ENCODE data around the gene DEUP1.

GRCh38 chr11:93478841-93479240 is 148.3 kb downstream of the DEUP1 start:
- TF ChIP-seq POLR2AphosphoS5 (IDR thresholded peaks at IDR 0.05; ENCODE audit: borderline replicate concordance, low read depth, low read length) = no peak
- no peak for TF ChIP-seq EZH2 (IDR thresholded peaks at IDR 0.05)
- TF ChIP-seq FOXP2 (optimal IDR thresholded peaks at IDR 0.05; ENCODE audit: control extremely low read depth, extremely low read length, insufficient read depth) = no peak

All from SK-N-MC (cell line).